Measurements from ENCODE around the gene AMPD2.

The AMPD2 gene

GRCh38 chr1:109650609-109651008 lies 31.0 kb downstream of the AMPD2 start:
- Histone ChIP-seq H3K27me3 (ENCODE audit: control insufficient read depth in 2 of 2, insufficient read depth in 2 of 2, low read length in 2 of 2) (no peaks in the 10 kb centered on the region), H3K36me3 (ENCODE audit: control insufficient read depth in 2 of 2, insufficient read depth in 2 of 2, low read length in 2 of 2) (no peaks in the 10 kb centered on the region), H3K4me3 (ENCODE audit: low read length in 2 of 2) (no peak overlapping the region), H3K9ac (ENCODE audit: low read depth in 1 of 2, low read length in 2 of 2) (no peak overlapping the region), H3K4me1 (ENCODE audit: control insufficient read depth in 2 of 2, insufficient read depth in 2 of 2, low read length in 2 of 2) (peaks cover 2 to 6% of the 10 kb centered on the region in 2 donors), H3K27ac (ENCODE audit: low read depth in 2 of 2, low read length in 2 of 2) (no peak overlapping the region), H3K9me3 (ENCODE audit: control insufficient read depth in 2 of 2, low read length in 2 of 2) (no peaks in the 10 kb centered on the region)

GRCh38 chr1:109652402-109652801 lies 32.8 kb downstream of the AMPD2 start:
- no peak overlapping the region for H3K4me3 ChIP-seq (ENCODE audit: low read length in 2 of 2)
- H3K27ac ChIP-seq (ENCODE audit: low read depth in 2 of 2, low read length in 2 of 2): no peak overlapping the region
- no peaks in the 10 kb centered on the region for H3K27me3 ChIP-seq (ENCODE audit: control insufficient read depth in 2 of 2, insufficient read depth in 2 of 2, low read length in 2 of 2)

GRCh38 chr1:109653306-109653705 lies 33.7 kb downstream of the AMPD2 start:
- Histone ChIP-seq H3K4me1 (ENCODE audit: control insufficient read depth in 2 of 2, insufficient read depth in 2 of 2, low read length in 2 of 2) (peaks cover 7 to 9% of the 10 kb centered on the region in 2 donors), H3K36me3 (ENCODE audit: control insufficient read depth in 2 of 2, insufficient read depth in 2 of 2, low read length in 2 of 2) (peaks cover 0 to under 1% of the 10 kb centered on the region in 2 donors), H3K4me3 (ENCODE audit: low read length in 2 of 2) (no peak overlapping the region), H3K9ac (ENCODE audit: low read depth in 1 of 2, low read length in 2 of 2) (no peak overlapping the region), H3K27me3 (ENCODE audit: control insufficient read depth in 2 of 2, insufficient read depth in 2 of 2, low read length in 2 of 2) (no peaks in the 10 kb centered on the region), H3K27ac (ENCODE audit: low read depth in 2 of 2, low read length in 2 of 2) (no peak overlapping the region), H3K9me3 (ENCODE audit: control insufficient read depth in 2 of 2, low read length in 2 of 2) (no peaks in the 10 kb centered on the region)

More at GRCh38 chr1:109652402-109652801, 32.8 kb downstream of the AMPD2 start:
- Histone ChIP-seq H3K4me1 (ENCODE audit: control insufficient read depth in 2 of 2, insufficient read depth in 2 of 2, low read length in 2 of 2) (peaks cover 7 to 9% of the 10 kb centered on the region in 2 donors), H3K36me3 (ENCODE audit: control insufficient read depth in 2 of 2, insufficient read depth in 2 of 2, low read length in 2 of 2) (no peaks in the 10 kb centered on the region), H3K9ac (ENCODE audit: low read depth in 1 of 2, low read length in 2 of 2) (no peak overlapping the region), H3K9me3 (ENCODE audit: control insufficient read depth in 2 of 2, low read length in 2 of 2) (no peaks in the 10 kb centered on the region)

- Histone ChIP-seq H3K27ac (ENCODE audit: low read depth in 2 of 2, low read length in 2 of 2) (no peak overlapping the region), H3K9ac (ENCODE audit: low read depth in 1 of 2, low read length in 2 of 2) (no peak overlapping the region), H3K4me3 (ENCODE audit: low read length in 2 of 2) (no peak overlapping the region), H3K36me3 (ENCODE audit: control insufficient read depth in 2 of 2, insufficient read depth in 2 of 2, low read length in 2 of 2) (peaks cover 9 to 10% of the 10 kb centered on the region in 2 donors), H3K9me3 (ENCODE audit: control insufficient read depth in 2 of 2, low read length in 2 of 2) (no peaks in the 10 kb centered on the region), H3K27me3 (ENCODE audit: control insufficient read depth in 2 of 2, insufficient read depth in 2 of 2, low read length in 2 of 2) (no peaks in the 10 kb centered on the region), H3K4me1 (ENCODE audit: control insufficient read depth in 2 of 2, insufficient read depth in 2 of 2, low read length in 2 of 2) (peaks cover 7 to 9% of the 10 kb centered on the region in 2 donors)
Observed at GRCh38 chr1:109654519-109654918, 34.9 kb downstream of the AMPD2 start.

GRCh38 chr1:109655615-109656519 lies 36.2 kb downstream of the AMPD2 start, which contains the start of gene GSTM4:
GSTM4 (plus strand) TSS chr1:109656099; CDS start chr1:109656390, 291 bp downstream.
- peak within 1 kb of the TSS; percentile 77 to 91 for H3K9ac ChIP-seq (ENCODE audit: low read depth in 1 of 2, low read length in 2 of 2)

GRCh38 chr1:109657395-109657794 lies 37.8 kb downstream of the AMPD2 start:
- Histone ChIP-seq H3K36me3 (ENCODE audit: control insufficient read depth in 2 of 2, insufficient read depth in 2 of 2, low read length in 2 of 2) (peaks cover 13 to 25% of the 10 kb centered on the region in 2 donors), H3K27ac (ENCODE audit: low read depth in 2 of 2, low read length in 2 of 2) (no peak overlapping the region), H3K4me3 (ENCODE audit: low read length in 2 of 2) (no peak overlapping the region), H3K27me3 (ENCODE audit: control insufficient read depth in 2 of 2, insufficient read depth in 2 of 2, low read length in 2 of 2) (no peaks in the 10 kb centered on the region), H3K9ac (ENCODE audit: low read depth in 1 of 2, low read length in 2 of 2) (no peak overlapping the region), H3K9me3 (ENCODE audit: control insufficient read depth in 2 of 2, low read length in 2 of 2) (no peaks in the 10 kb centered on the region), H3K4me1 (ENCODE audit: control insufficient read depth in 2 of 2, insufficient read depth in 2 of 2, low read length in 2 of 2) (peaks cover 7 to 9% of the 10 kb centered on the region in 2 donors)

More at GRCh38 chr1:109655615-109656519, 36.2 kb downstream of the AMPD2 start, which contains the start of gene GSTM4:
- Histone ChIP-seq H3K36me3 (ENCODE audit: control insufficient read depth in 2 of 2, insufficient read depth in 2 of 2, low read length in 2 of 2) (peaks cover 13 to 21% of the 10 kb centered on the region in 2 donors), H3K9me3 (ENCODE audit: control insufficient read depth in 2 of 2, low read length in 2 of 2) (no peaks in the 10 kb centered on the region), H3K4me3 (ENCODE audit: low read length in 2 of 2) (peak within 1 kb of the TSS; percentile 83 to 90), H3K27ac (ENCODE audit: low read depth in 2 of 2, low read length in 2 of 2) (peak within 1 kb of the TSS; percentile 89 to 90), H3K4me1 (ENCODE audit: control insufficient read depth in 2 of 2, insufficient read depth in 2 of 2, low read length in 2 of 2) (peaks cover 7 to 9% of the 10 kb centered on the region in 2 donors), H3K27me3 (ENCODE audit: control insufficient read depth in 2 of 2, insufficient read depth in 2 of 2, low read length in 2 of 2) (no peaks in the 10 kb centered on the region)

GRCh38 chr1:109657970-109658369 lies 38.3 kb downstream of the AMPD2 start:
- Histone ChIP-seq H3K27me3 (ENCODE audit: control insufficient read depth in 2 of 2, insufficient read depth in 2 of 2, low read length in 2 of 2) (no peaks in the 10 kb centered on the region), H3K36me3 (ENCODE audit: control insufficient read depth in 2 of 2, insufficient read depth in 2 of 2, low read length in 2 of 2) (peaks cover 13 to 25% of the 10 kb centered on the region in 2 donors), H3K9ac (ENCODE audit: low read depth in 1 of 2, low read length in 2 of 2) (no peak overlapping the region), H3K4me1 (ENCODE audit: control insufficient read depth in 2 of 2, insufficient read depth in 2 of 2, low read length in 2 of 2) (peaks cover 7 to 9% of the 10 kb centered on the region in 2 donors), H3K9me3 (ENCODE audit: control insufficient read depth in 2 of 2, low read length in 2 of 2) (no peaks in the 10 kb centered on the region), H3K27ac (ENCODE audit: low read depth in 2 of 2, low read length in 2 of 2) (no peak overlapping the region), H3K4me3 (ENCODE audit: low read length in 2 of 2) (no peak overlapping the region)

- Histone ChIP-seq H3K27ac (ENCODE audit: low read depth in 2 of 2, low read length in 2 of 2) (no peak overlapping the region), H3K36me3 (ENCODE audit: control insufficient read depth in 2 of 2, insufficient read depth in 2 of 2, low read length in 2 of 2) (peaks cover 13 to 25% of the 10 kb centered on the region in 2 donors), H3K9ac (ENCODE audit: low read depth in 1 of 2, low read length in 2 of 2) (no peak overlapping the region), H3K27me3 (ENCODE audit: control insufficient read depth in 2 of 2, insufficient read depth in 2 of 2, low read length in 2 of 2) (no peaks in the 10 kb centered on the region), H3K4me1 (ENCODE audit: control insufficient read depth in 2 of 2, insufficient read depth in 2 of 2, low read length in 2 of 2) (peaks cover 7 to 9% of the 10 kb centered on the region in 2 donors), H3K9me3 (ENCODE audit: control insufficient read depth in 2 of 2, low read length in 2 of 2) (no peaks in the 10 kb centered on the region), H3K4me3 (ENCODE audit: low read length in 2 of 2) (no peak overlapping the region)
Observed at GRCh38 chr1:109658533-109659042, 39.0 kb downstream of the AMPD2 start.

GRCh38 chr1:109659145-109659544 lies 39.5 kb downstream of the AMPD2 start:
- Histone ChIP-seq H3K4me1 (ENCODE audit: control insufficient read depth in 2 of 2, insufficient read depth in 2 of 2, low read length in 2 of 2) (peaks cover 7 to 9% of the 10 kb centered on the region in 2 donors), H3K27ac (ENCODE audit: low read depth in 2 of 2, low read length in 2 of 2) (no peak overlapping the region), H3K9ac (ENCODE audit: low read depth in 1 of 2, low read length in 2 of 2) (no peak overlapping the region), H3K27me3 (ENCODE audit: control insufficient read depth in 2 of 2, insufficient read depth in 2 of 2, low read length in 2 of 2) (no peaks in the 10 kb centered on the region), H3K9me3 (ENCODE audit: control insufficient read depth in 2 of 2, low read length in 2 of 2) (no peaks in the 10 kb centered on the region), H3K36me3 (ENCODE audit: control insufficient read depth in 2 of 2, insufficient read depth in 2 of 2, low read length in 2 of 2) (peaks cover 13 to 25% of the 10 kb centered on the region in 2 donors), H3K4me3 (ENCODE audit: low read length in 2 of 2) (no peak overlapping the region)

Measured in mucosa of rectum (tissue), 2 donors.